ENCODE results near the gene GNLY.

The GNLY gene

DNA sequence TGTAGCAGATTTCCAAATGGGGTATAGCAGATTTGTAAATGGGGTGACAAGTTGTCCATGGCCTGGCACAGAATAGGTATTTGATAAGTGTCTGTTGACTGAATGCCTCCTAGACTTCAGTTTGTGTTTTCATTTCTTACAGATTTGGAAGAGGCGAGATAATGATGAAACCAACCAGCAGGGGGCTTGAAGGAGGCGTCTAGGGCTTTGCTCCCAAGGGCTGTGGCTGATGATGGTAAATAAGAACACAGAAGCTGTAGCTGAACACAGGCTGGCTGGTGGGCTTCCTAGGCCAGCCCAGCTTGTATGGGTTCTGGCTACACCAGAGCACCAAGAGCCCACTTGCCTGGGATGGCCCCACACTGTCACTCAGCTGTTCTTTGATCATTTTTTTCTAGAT, 45.5 kb upstream of the GNLY start:
- TF ChIP-seq TCF12 (IDR thresholded peaks at IDR 0.05; ENCODE audit: low read depth) = no peak
- no peak for TF ChIP-seq EP300 (IDR thresholded peaks at IDR 0.05; ENCODE audit: borderline replicate concordance)
- TF ChIP-seq, protein P1, sequence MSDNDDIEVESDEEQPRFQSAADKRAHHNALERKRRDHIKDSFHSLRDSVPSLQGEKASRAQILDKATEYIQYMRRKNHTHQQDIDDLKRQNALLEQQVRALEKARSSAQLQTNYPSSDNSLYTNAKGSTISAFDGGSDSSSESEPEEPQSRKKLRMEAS (IDR thresholded peaks at IDR 0.05) = no peak
- TF ChIP-seq TEAD4 (IDR thresholded peaks at IDR 0.05) = no peak
- TF ChIP-seq, protein P2, sequence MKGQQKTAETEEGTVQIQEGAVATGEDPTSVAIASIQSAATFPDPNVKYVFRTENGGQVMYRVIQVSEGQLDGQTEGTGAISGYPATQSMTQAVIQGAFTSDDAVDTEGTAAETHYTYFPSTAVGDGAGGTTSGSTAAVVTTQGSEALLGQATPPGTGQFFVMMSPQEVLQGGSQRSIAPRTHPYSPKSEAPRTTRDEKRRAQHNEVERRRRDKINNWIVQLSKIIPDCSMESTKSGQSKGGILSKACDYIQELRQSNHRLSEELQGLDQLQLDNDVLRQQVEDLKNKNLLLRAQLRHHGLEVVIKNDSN (IDR thresholded peaks at IDR 0.05) = no peak
- no peak for TF ChIP-seq CREB1 (IDR thresholded peaks at IDR 0.05; ENCODE audit: low read depth)
- TF ChIP-seq, protein P3, sequence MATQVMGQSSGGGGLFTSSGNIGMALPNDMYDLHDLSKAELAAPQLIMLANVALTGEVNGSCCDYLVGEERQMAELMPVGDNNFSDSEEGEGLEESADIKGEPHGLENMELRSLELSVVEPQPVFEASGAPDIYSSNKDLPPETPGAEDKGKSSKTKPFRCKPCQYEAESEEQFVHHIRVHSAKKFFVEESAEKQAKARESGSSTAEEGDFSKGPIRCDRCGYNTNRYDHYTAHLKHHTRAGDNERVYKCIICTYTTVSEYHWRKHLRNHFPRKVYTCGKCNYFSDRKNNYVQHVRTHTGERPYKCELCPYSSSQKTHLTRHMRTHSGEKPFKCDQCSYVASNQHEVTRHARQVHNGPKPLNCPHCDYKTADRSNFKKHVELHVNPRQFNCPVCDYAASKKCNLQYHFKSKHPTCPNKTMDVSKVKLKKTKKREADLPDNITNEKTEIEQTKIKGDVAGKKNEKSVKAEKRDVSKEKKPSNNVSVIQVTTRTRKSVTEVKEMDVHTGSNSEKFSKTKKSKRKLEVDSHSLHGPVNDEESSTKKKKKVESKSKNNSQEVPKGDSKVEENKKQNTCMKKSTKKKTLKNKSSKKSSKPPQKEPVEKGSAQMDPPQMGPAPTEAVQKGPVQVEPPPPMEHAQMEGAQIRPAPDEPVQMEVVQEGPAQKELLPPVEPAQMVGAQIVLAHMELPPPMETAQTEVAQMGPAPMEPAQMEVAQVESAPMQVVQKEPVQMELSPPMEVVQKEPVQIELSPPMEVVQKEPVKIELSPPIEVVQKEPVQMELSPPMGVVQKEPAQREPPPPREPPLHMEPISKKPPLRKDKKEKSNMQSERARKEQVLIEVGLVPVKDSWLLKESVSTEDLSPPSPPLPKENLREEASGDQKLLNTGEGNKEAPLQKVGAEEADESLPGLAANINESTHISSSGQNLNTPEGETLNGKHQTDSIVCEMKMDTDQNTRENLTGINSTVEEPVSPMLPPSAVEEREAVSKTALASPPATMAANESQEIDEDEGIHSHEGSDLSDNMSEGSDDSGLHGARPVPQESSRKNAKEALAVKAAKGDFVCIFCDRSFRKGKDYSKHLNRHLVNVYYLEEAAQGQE (IDR thresholded peaks at IDR 0.05; ENCODE audit: low read depth) = no peak
- TF ChIP-seq CEBPB (IDR thresholded peaks at IDR 0.05) = no peak
- TF ChIP-seq RAD21 (IDR thresholded peaks at IDR 0.05; ENCODE audit: low read depth) = no peak
- TF ChIP-seq NFIC (IDR thresholded peaks at IDR 0.05) = no peak
- no peak for TF ChIP-seq TAF1 (IDR thresholded peaks at IDR 0.05; ENCODE audit: low read depth)
- TF ChIP-seq FOXM1 (IDR thresholded peaks at IDR 0.05; ENCODE audit: borderline replicate concordance, low read depth) = no peak
- no peak for TF ChIP-seq ZBTB7A (IDR thresholded peaks at IDR 0.05; ENCODE audit: low read depth)
- no peak for TF ChIP-seq EGR1 (IDR thresholded peaks at IDR 0.05)
- TF ChIP-seq YY1 (IDR thresholded peaks at IDR 0.05; ENCODE audit: low read depth) = no peak

DNA sequence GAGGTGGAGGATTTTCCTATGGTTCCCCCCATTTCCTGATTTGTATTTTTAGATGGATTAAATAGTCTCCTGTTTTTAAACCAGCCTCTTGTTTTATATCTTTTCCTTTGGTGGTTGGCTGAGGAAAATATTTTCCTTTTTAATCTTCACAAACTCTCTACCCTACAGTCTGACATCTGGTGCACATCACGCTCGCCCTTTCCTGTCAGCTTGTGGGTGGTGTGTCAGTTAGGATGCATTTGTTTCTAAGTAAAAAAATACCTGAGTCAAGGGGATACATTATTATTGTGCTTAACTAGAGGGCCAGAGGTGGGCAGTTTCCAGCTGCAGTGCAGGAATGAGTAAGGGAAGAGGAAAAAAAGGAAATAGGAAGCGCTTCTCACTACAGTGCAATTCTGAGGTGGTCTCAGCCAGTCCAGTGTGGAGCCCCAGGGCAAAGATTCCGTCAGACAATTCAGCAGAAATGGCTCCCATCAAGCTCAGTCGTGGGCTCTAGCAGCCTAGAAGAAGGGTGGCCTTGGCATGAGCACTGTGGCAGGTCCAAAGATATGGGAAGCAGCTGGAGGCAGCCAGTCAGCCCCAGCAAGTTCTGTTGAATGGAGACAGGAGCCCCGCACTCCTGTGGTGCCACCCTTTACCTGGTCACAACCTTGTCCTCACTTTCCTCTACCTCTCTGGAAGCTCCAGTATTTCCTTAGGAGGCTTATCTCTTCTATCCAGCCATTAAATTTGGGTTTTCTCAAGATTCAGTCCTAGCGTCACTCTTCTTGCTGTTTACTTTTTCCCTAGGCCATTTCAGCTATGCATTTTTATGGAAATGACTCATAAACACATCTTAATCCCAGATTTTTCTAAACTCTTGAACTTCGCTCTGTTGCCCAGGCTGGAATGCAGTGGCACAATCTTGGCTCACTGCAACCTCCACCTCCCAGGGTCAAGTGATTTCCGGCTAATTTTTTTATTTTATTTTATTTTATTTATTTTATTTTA, 44.7 kb upstream of the GNLY start:
- TF ChIP-seq NFIC (IDR thresholded peaks at IDR 0.05) (no peak), CEBPB (IDR thresholded peaks at IDR 0.05) (no peak), FOXM1 (IDR thresholded peaks at IDR 0.05; ENCODE audit: borderline replicate concordance, low read depth) (no peak), EGR1 (IDR thresholded peaks at IDR 0.05) (no peak), YY1 (IDR thresholded peaks at IDR 0.05; ENCODE audit: low read depth) (no peak), CREB1 (IDR thresholded peaks at IDR 0.05; ENCODE audit: low read depth) (no peak), EP300 (IDR thresholded peaks at IDR 0.05; ENCODE audit: borderline replicate concordance) (no peak), ZBTB7A (IDR thresholded peaks at IDR 0.05; ENCODE audit: low read depth) (no peak), TEAD4 (IDR thresholded peaks at IDR 0.05) (no peak), RAD21 (IDR thresholded peaks at IDR 0.05; ENCODE audit: low read depth) (no peak), TAF1 (IDR thresholded peaks at IDR 0.05; ENCODE audit: low read depth) (no peak), TCF12 (IDR thresholded peaks at IDR 0.05; ENCODE audit: low read depth) (no peak)
- TF ChIP-seq, protein P2 (IDR thresholded peaks at IDR 0.05) = no peak
- TF ChIP-seq, protein P1 (IDR thresholded peaks at IDR 0.05) = no peak
- TF ChIP-seq, protein P3 (IDR thresholded peaks at IDR 0.05; ENCODE audit: low read depth) = no peak

DNA sequence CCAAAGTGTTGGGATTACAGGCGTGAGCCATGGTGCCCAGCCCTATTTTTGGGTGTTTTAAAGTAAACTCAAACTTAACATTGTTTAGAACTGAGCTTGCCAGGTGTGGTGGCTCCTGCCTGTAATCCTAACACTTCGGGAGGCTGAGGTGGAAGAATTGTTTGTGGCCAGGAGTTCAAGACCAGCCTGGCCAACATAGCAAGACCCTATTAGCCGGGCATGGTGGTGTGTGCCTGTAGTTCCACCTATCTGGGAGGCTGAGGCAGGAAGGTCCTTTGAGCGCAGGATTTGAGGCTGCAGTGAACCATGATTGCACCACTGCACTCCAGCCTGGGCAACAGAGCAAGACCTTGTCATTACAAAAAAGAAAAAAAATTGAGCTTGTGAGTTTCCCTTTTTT, 43.7 kb upstream of the GNLY start:
- TF ChIP-seq, protein P1 (IDR thresholded peaks at IDR 0.05) = no peak

DNA sequence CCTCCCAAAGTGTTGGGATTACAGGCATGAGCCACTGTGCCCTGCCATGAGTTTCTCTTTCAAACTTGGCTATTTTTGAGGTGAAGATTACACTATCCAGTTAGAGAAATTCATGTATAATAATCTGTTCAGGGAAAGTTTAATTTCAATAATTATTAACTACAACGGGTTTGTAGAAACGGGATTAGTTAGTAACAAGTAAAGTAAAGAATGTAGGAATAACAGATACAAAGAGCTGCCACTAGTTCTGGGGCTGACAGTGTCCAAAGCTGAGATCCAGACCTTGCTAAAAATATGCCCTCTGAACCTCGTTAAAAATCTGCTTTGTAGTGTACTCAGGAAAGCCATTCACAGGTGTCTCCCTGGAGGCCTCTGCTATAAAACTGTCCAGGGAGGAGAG, 43.1 kb upstream of the GNLY start:
- TF ChIP-seq, protein P1 (IDR thresholded peaks at IDR 0.05) = no peak
- TF ChIP-seq CREB1 (IDR thresholded peaks at IDR 0.05; ENCODE audit: low read depth) (no peak), NFIC (IDR thresholded peaks at IDR 0.05) (no peak), TCF12 (IDR thresholded peaks at IDR 0.05; ENCODE audit: low read depth) (no peak), TAF1 (IDR thresholded peaks at IDR 0.05; ENCODE audit: low read depth) (no peak), RAD21 (IDR thresholded peaks at IDR 0.05; ENCODE audit: low read depth) (no peak), EP300 (IDR thresholded peaks at IDR 0.05; ENCODE audit: borderline replicate concordance) (no peak)
- TF ChIP-seq, protein P3 (IDR thresholded peaks at IDR 0.05; ENCODE audit: low read depth) = no peak
- TF ChIP-seq, protein P2 (IDR thresholded peaks at IDR 0.05) = no peak

Data from Ishikawa (cell line).